Neural progenitor cell (in vitro differentiated cells): ENCODE measurements around the gene THRSP.

Source experiments
- CTCF ChIP-seq: fragments of 200-600 bp; sonication (generic); IDR thresholded peaks from 2 replicates; pipeline ENCODE4 v1.5.1; 2017; ENCODE audit warnings: antibody characterized with exemption, mild to moderate bottlenecking
- EZH2 ChIP-seq: fragments of 200-600 bp; sonication (generic); IDR thresholded peaks from 2 replicates; pipeline ENCODE4 v1.6.1; 2017; ENCODE audit warnings: antibody characterized with exemption, mild to moderate bottlenecking, moderate library complexity
- EZH2phosphoT487 ChIP-seq: fragments of 200-600 bp; sonication (generic); IDR thresholded peaks from 2 replicates; pipeline ENCODE4 v1.6.1; 2017; ENCODE audit warnings: antibody characterized with exemption

GRCh38 chr11:78060533-78060932 is 3.1 kb upstream of the THRSP start:
- TF ChIP-seq CTCF (no peak), EZH2phosphoT487 (no peak), EZH2 (no peak)
